GM12878 (cell line): ENCODE data around the gene TOX4. TPM values are rescaled to one million over a fixed set of nuclear protein-coding genes. Genes with fewer than 3 reads are reported as not detected.
A peak's percentile ranks its signal among the peaks of the same experiment; 100 is the strongest.

Experiments used
- ATF2 ChIP-seq: IDR thresholded peaks from 2 replicates; pipeline ENCODE4 v1.6.1; 2012; ENCODE audit warnings: low read length, inconsistent platforms
- CBX5 ChIP-seq: sonication (generic); IDR thresholded peaks from 2 replicates; pipeline ENCODE4 v1.6.1; 2016; ENCODE audit warnings: low read depth, moderate library complexity, mild to moderate bottlenecking, inconsistent platforms
- CREB1 ChIP-seq: IDR thresholded peaks from 2 replicates; pipeline ENCODE4 v1.6.1; 2012; ENCODE audit warnings: low read depth, mild to moderate bottlenecking, inconsistent platforms
- EED ChIP-seq: sonication (generic); IDR thresholded peaks from 2 replicates; pipeline ENCODE4 v1.6.1; 2016; ENCODE audit warnings: antibody characterized with exemption, low read depth
- EGR1 ChIP-seq, 2 experiments: IDR thresholded peaks; 1 replicate in 1 of 2; 2 replicates in 1 of 2; pipeline ENCODE4 v1.6.1; 2011 to 2012; ENCODE audit warnings: low read depth in 2 of 2, low read length in 2 of 2, borderline replicate concordance in 1 of 2, mild to moderate bottlenecking in 1 of 2, moderate library complexity in 1 of 2
- GATAD2B ChIP-seq: fragments of 450-650 bp; conservative IDR thresholded peaks from 2 replicates; pipeline ENCODE4 v1.6.1; 2017; ENCODE audit warnings: low read depth, mild to moderate bottlenecking, moderate library complexity
- HDAC2 ChIP-seq: fragments of 200-600 bp; sonication (generic); IDR thresholded peaks from 2 replicates; pipeline ENCODE4 v1.6.1; 2017
- MTA3 ChIP-seq: IDR thresholded peaks from 2 replicates; pipeline ENCODE4 v1.6.1; 2012; ENCODE audit warnings: low read length, inconsistent platforms, borderline replicate concordance
- NFIC ChIP-seq: IDR thresholded peaks from 2 replicates; pipeline ENCODE4 v1.6.1; 2012; ENCODE audit warnings: low read depth, mild to moderate bottlenecking, inconsistent platforms, low read length, moderate library complexity
- NR2C2 ChIP-seq: IDR thresholded peaks from 2 replicates; pipeline ENCODE4 v1.6.1; 2011; ENCODE audit warnings: borderline replicate concordance, low read depth; ENCODE audit not compliant: control insufficient read depth, insufficient read length
- PKNOX1 ChIP-seq: fragments of 450-650 bp; IDR thresholded peaks from 2 replicates; pipeline ENCODE4 v1.6.1; 2016; ENCODE audit warnings: mild to moderate bottlenecking
- PML ChIP-seq: IDR thresholded peaks from 2 replicates; pipeline ENCODE4 v1.6.1; 2012; ENCODE audit warnings: low read length, inconsistent platforms
- SP1 ChIP-seq: IDR thresholded peaks from one replicate; pipeline ENCODE4 v1.6.1; 2011; ENCODE audit warnings: low read depth, low read length
- SRF ChIP-seq, 2 experiments: IDR thresholded peaks; 2 replicates each; pipeline ENCODE4 v1.6.1; 2011; ENCODE audit warnings: low read depth in 2 of 2, low read length in 2 of 2, mild to moderate bottlenecking in 1 of 2, moderate library complexity in 1 of 2
- SUPT20H ChIP-seq: IDR thresholded peaks from 2 replicates; pipeline ENCODE4 v1.6.1; 2011; ENCODE audit warnings: low read depth, mild to moderate bottlenecking, low read length, moderate library complexity, borderline replicate concordance; ENCODE audit not compliant: control insufficient read depth
- polyA plus RNA-seq, 11 experiments: library from polyadenylated mRNA; depleted of rRNA in 4 of 11; unstranded in 6 of 11; stranded (reverse) in 5 of 11; fragments of >200 nt; fragmentation: Nextera tagmentation in 4 of 11; fragmentation: Illumina TruSeq in 1 of 11; extraction: Ambion mirVana in 4 of 11; extraction: Trizol in 1 of 11; gene quantifications; 1 replicate in 1 of 11; 2 replicates in 10 of 11; pipeline versions ENCODE4 v1.2.1 to v1.2.3, GENCODE V29; 2011 to 2016; ENCODE audit warnings: inconsistent platforms in 2 of 11, missing spikeins in 2 of 11, low read depth in 1 of 11
- total RNA-seq, 4 experiments: library from RNA; depleted of rRNA in 3 of 4; stranded (reverse); fragments of >200 nt in 3 of 4; fragmentation: Illumina TruSeq in 1 of 4; extraction: Trizol in 1 of 4; gene quantifications; 2 replicates each; pipeline versions ENCODE4 v1.2.1 to v1.2.3, GENCODE V29; 2013 to 2021
- TF ChIP-seq, protein P1 (sequence below): fragments of 450-650 bp; IDR thresholded peaks from 2 replicates; pipeline ENCODE4 v1.6.1; 2016; ENCODE audit warnings: mild to moderate bottlenecking, moderate library complexity, borderline replicate concordance
- TF ChIP-seq, protein P2 (sequence below): IDR thresholded peaks from 2 replicates; pipeline ENCODE4 v1.6.1; 2011; ENCODE audit warnings: low read depth, mild to moderate bottlenecking, low read length, moderate library complexity, borderline replicate concordance; ENCODE audit errors: extremely low read depth
- TF ChIP-seq, protein P3 (sequence below), 3 experiments: IDR thresholded peaks in 2 of 3; conservative IDR thresholded peaks in 1 of 3; 2 replicates each; pipeline ENCODE4 v1.5.1; 2011; ENCODE audit warnings: low read depth in 3 of 3, low read length in 3 of 3, mild to moderate bottlenecking in 3 of 3, control low read depth in 2 of 3, moderate library complexity in 2 of 3, inconsistent platforms in 1 of 3, mixed read lengths in 1 of 3; ENCODE audit not compliant: control insufficient read depth in 2 of 3, insufficient read depth in 1 of 3; ENCODE audit errors: extremely low read depth in 1 of 3

Gene TOX4
- total and polyA plus RNA-seq, 10 of the 15 experiments (the other 5 are each of a cell fraction or from before 2014, with no cell fraction given), result 18.4 to 113 (median 55.2) TPM

DNA sequence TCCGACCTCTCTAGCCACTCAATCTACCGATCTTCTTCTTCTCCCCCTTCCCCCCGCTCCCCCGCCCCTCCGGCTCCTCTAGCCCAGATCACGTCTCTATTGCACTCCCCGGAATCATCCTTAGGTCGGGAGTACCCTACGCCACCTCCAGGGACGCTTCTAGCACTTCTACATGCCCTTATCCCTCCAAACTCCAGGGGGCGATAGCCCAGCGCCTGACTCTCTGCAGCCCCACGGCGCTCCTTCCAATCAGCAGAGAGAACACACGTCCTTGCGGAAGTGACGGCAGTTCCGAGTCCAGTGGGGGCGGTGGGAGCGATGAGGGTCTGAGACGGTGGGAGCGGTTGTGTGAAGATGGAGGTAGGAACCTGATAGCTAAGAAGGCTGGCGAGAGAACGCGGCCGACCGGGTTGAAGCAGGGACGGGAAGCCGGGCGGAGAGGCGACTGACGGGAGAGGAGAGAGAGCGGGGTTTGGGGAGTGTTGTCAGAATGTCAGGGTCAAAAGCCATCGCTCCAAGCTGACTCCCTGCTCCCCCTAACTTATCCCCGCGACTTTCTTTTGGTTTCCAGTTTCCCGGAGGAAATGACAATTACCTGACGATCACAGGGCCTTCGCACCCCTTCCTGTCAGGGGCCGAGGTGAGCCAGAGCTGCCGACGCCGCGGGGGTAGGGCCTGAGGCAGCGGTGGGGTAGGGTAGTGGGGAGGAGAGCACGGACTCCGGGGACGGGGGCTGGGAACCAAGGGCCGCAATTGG lies at the start of gene TOX4, which contains the start of gene RAB2B (continued):
- TF ChIP-seq GATAD2B, result peak; percentile 59; the same call in 1 of the 2 replicates
- TF ChIP-seq MTA3, result no peak
- TF ChIP-seq PKNOX1, result 0 out of 2 replicates have a peak, but pooled peaks have one; percentile 28
- TF ChIP-seq, protein P1, sequence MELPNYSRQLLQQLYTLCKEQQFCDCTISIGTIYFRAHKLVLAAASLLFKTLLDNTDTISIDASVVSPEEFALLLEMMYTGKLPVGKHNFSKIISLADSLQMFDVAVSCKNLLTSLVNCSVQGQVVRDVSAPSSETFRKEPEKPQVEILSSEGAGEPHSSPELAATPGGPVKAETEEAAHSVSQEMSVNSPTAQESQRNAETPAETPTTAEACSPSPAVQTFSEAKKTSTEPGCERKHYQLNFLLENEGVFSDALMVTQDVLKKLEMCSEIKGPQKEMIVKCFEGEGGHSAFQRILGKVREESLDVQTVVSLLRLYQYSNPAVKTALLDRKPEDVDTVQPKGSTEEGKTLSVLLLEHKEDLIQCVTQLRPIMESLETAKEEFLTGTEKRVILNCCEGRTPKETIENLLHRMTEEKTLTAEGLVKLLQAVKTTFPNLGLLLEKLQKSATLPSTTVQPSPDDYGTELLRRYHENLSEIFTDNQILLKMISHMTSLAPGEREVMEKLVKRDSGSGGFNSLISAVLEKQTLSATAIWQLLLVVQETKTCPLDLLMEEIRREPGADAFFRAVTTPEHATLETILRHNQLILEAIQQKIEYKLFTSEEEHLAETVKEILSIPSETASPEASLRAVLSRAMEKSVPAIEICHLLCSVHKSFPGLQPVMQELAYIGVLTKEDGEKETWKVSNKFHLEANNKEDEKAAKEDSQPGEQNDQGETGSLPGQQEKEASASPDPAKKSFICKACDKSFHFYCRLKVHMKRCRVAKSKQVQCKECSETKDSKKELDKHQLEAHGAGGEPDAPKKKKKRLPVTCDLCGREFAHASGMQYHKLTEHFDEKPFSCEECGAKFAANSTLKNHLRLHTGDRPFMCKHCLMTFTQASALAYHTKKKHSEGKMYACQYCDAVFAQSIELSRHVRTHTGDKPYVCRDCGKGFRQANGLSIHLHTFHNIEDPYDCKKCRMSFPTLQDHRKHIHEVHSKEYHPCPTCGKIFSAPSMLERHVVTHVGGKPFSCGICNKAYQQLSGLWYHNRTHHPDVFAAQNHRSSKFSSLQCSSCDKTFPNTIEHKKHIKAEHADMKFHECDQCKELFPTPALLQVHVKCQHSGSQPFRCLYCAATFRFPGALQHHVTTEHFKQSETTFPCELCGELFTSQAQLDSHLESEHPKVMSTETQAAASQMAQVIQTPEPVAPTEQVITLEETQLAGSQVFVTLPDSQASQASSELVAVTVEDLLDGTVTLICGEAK, result peak; percentile 92
- TF ChIP-seq NR2C2, result no peak
- TF ChIP-seq CBX5, result no peak
- peak; percentile 95 for TF ChIP-seq CREB1
- TF ChIP-seq PML, result peak; percentile 71
- TF ChIP-seq SP1, result peak; percentile 60
- TF ChIP-seq, protein P2, sequence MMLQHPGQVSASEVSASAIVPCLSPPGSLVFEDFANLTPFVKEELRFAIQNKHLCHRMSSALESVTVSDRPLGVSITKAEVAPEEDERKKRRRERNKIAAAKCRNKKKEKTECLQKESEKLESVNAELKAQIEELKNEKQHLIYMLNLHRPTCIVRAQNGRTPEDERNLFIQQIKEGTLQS, result no peak
- TF ChIP-seq SUPT20H, result no peak
- TF ChIP-seq EGR1 (IDR thresholded peaks at IDR 0.05; ENCODE audit: borderline replicate concordance in 1 of 2, low read depth in 2 of 2, low read length in 2 of 2), result peak; percentile 37 to 87
- TF ChIP-seq NFIC, result no peak
- no peak for TF ChIP-seq HDAC2
- TF ChIP-seq, protein P3, sequence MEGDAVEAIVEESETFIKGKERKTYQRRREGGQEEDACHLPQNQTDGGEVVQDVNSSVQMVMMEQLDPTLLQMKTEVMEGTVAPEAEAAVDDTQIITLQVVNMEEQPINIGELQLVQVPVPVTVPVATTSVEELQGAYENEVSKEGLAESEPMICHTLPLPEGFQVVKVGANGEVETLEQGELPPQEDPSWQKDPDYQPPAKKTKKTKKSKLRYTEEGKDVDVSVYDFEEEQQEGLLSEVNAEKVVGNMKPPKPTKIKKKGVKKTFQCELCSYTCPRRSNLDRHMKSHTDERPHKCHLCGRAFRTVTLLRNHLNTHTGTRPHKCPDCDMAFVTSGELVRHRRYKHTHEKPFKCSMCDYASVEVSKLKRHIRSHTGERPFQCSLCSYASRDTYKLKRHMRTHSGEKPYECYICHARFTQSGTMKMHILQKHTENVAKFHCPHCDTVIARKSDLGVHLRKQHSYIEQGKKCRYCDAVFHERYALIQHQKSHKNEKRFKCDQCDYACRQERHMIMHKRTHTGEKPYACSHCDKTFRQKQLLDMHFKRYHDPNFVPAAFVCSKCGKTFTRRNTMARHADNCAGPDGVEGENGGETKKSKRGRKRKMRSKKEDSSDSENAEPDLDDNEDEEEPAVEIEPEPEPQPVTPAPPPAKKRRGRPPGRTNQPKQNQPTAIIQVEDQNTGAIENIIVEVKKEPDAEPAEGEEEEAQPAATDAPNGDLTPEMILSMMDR (IDR thresholded peaks at IDR 0.05 in 2 of 3, conservative IDR thresholded peaks at IDR 0.05 in 1 of 3; ENCODE audit: control insufficient read depth in 2 of 3, extremely low read depth in 1 of 3, insufficient read depth in 1 of 3, low read depth in 3 of 3, low read length in 3 of 3), result peak; percentile 98 to 99 (median 99)
- TF ChIP-seq SRF (IDR thresholded peaks at IDR 0.05; ENCODE audit: low read depth in 2 of 2, low read length in 2 of 2), result no peak
- TF ChIP-seq ATF2, result no peak
- no peak for TF ChIP-seq EED
